Measurements from ENCODE around the gene CD6.

DNA sequence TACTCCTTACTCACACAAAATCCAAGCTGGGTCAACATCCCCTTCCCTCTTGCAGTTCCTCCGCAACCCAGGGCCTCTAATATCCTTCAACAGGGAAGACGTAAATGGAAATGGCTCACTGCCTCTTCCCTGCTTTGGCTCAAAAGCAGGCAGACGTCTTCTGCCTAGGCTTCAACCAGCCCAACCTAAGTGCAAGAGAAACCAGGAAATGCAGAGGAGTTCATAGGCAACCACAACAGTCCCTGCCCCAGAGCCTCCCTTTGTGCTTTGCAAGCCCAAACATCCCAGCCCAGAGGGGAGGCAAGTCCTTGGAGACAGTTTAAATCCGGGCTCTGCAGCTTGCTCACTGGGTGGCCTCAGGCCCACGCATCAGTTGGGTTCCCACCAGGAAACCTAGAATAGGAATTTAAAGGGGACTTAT, 33.3 kb downstream of the CD6 start:
- TF ChIP-seq CTCF (IDR thresholded peaks at IDR 0.05) = no peak
- no peak for TF ChIP-seq POLR2A (IDR thresholded peaks at IDR 0.05)
- no peak for TF ChIP-seq POLR2AphosphoS5 (IDR thresholded peaks at IDR 0.05)

Measured in prostate gland (tissue), 2 donors.